Measurements from ENCODE around the gene FAM170B.

GRCh38 chr10:49150426-49150825 is 16.6 kb upstream of the FAM170B start:
- no peak for TF ChIP-seq POLR2AphosphoS5 (IDR thresholded peaks at IDR 0.05; ENCODE audit: low read depth, low read length)
- TF ChIP-seq POLR2A (IDR thresholded peaks at IDR 0.05; ENCODE audit: low read depth, low read length), result no peak
- no peak for TF ChIP-seq TAF1 (IDR thresholded peaks at IDR 0.05; ENCODE audit: borderline replicate concordance, low read depth, low read length)

Data from GM12892 (cell line).